Prostate gland (tissue), 2 donors: ENCODE results near the gene CLEC3B. TPM values are rescaled to one million over a fixed set of nuclear protein-coding genes. Genes with fewer than 3 reads are reported as not detected.
"Not testable (repeated sequence)": the region's sequence is repeated elsewhere in the genome, so short reads cannot be mapped to it uniquely, and the experiment has no call there.

Source experiments
- DNase-seq: peaks from one replicate; pipeline ENCODE4 v3.0.0-alpha.2; 2019; ENCODE audit warnings: low spot score
- H3K27ac ChIP-seq, 2 donors: fragments of 200-600 bp; sonication (generic); 2 replicates each; pipeline ENCODE4 v1.5.1; 2017 to 2019
- H3K27me3 ChIP-seq: fragments of 200-600 bp; sonication (generic); replicated peaks from 2 replicates; pipeline ENCODE4 v1.5.1; 2019; ENCODE audit not compliant: insufficient read depth
- H3K36me3 ChIP-seq, 2 donors: fragments of 200-600 bp; sonication (generic); 1 replicate in 1 of 2; 2 replicates in 1 of 2; pipeline versions ENCODE4 v1.5.1 to v1.8.1; 2017 to 2019
- H3K4me1 ChIP-seq: fragments of 200-600 bp; sonication (generic); replicated peaks from 2 replicates; pipeline ENCODE4 v1.5.1; 2019
- H3K4me3 ChIP-seq, 2 donors: fragments of 200-600 bp; sonication (generic); 2 replicates each; pipeline ENCODE4 v1.5.1; 2017 to 2019
- H3K9me3 ChIP-seq: fragments of 200-600 bp; sonication (generic); 2 replicates; pipeline ENCODE4 v1.5.1; 2017
- POLR2A ChIP-seq: fragments of 450-650 bp; IDR thresholded peaks from one replicate; pipeline ENCODE4 v1.6.1; 2016; ENCODE audit warnings: antibody characterized with exemption, mild to moderate bottlenecking
- POLR2AphosphoS5 ChIP-seq: sonication (generic); formaldehyde crosslinking; IDR thresholded peaks from one replicate; pipeline ENCODE4 v1.6.1; 2017; ENCODE audit warnings: antibody characterized with exemption
- WGBS: methylation state at CpG from one replicate; pipeline ENCODE4 v1.1.5; 2018; 5-methylcytosine and 5-hydroxymethylcytosine counted together
- intact Hi-C: fragments of 100-400 bp; cut with DNase I; formaldehyde crosslinking; loops from one replicate; pipeline ENCODE4 v1.14.2; 2022
- total RNA-seq, 2 donors: library from RNA; depleted of rRNA; stranded (reverse); fragments of >200 nt; gene quantifications; one replicate each; pipeline ENCODE4 v1.1.0, GENCODE V29; 2016
- TF ChIP-seq, protein P1 (sequence below), 4 experiments: fragments of 200-600 bp in 2 of 4; fragments of 450-650 bp in 2 of 4; sonication (generic) in 2 of 4; IDR thresholded peaks; 1 replicate in 3 of 4; 2 replicates in 1 of 4; pipeline ENCODE4 v1.5.1; 2016 to 2019; ENCODE audit warnings: antibody characterized with exemption in 4 of 4, mild to moderate bottlenecking in 2 of 4, moderate library complexity in 2 of 4

The CLEC3B gene
- total RNA-seq, 2 donors from 2014 or later, result 16.0 to 61.1 TPM

DNA sequence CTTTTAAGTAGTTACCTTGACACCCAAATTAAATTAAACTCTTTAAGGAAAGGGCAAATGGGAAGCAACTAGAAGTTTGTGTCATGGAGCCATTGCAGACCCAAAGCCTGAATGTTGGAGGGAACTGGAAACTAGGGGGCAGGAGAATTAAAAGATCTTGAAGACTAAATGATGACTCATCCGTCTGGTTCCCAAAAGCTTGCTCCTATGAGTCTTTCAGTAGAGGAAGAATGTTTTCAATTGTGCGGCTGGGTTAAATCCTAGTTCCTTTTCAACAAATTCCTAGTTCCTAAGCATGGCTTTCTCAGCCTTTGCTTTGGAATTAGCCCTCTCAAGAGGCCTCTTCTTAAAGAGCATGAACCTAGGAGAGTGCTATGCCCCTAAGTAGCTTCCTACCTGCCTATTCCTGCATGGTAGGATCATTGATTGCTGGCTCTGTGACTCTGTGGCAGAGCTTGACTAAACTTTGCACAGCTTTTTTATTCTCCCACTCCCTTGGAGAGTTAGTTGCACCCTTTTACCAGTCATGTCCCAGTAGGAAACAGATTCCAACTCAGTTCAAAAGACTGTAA is 17.7 kb downstream of the CLEC3B start:
- TF ChIP-seq POLR2AphosphoS5, result no peak
- TF ChIP-seq, protein P1, sequence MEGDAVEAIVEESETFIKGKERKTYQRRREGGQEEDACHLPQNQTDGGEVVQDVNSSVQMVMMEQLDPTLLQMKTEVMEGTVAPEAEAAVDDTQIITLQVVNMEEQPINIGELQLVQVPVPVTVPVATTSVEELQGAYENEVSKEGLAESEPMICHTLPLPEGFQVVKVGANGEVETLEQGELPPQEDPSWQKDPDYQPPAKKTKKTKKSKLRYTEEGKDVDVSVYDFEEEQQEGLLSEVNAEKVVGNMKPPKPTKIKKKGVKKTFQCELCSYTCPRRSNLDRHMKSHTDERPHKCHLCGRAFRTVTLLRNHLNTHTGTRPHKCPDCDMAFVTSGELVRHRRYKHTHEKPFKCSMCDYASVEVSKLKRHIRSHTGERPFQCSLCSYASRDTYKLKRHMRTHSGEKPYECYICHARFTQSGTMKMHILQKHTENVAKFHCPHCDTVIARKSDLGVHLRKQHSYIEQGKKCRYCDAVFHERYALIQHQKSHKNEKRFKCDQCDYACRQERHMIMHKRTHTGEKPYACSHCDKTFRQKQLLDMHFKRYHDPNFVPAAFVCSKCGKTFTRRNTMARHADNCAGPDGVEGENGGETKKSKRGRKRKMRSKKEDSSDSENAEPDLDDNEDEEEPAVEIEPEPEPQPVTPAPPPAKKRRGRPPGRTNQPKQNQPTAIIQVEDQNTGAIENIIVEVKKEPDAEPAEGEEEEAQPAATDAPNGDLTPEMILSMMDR (IDR thresholded peaks at IDR 0.05), result peak in 1 of 4 experiments; percentile 34
- Histone ChIP-seq H3K4me3 (no peak overlapping the region), H3K4me1 (no peaks in the 10 kb centered on the region), H3K27ac (no peak overlapping the region), H3K9me3 (no peaks in the 10 kb centered on the region), H3K27me3 (no peaks in the 10 kb centered on the region), H3K36me3 (no peaks in the 10 kb centered on the region)
- intact Hi-C loops, result loop anchor here (2.0 kb wide), 1 partner anchor 455 kb away; no protein-coding TSS in a partner anchor
- WGBS, result 68% methylated on average over 2 of the region's 2 CpGs
- no peak for DNase-seq

DNA sequence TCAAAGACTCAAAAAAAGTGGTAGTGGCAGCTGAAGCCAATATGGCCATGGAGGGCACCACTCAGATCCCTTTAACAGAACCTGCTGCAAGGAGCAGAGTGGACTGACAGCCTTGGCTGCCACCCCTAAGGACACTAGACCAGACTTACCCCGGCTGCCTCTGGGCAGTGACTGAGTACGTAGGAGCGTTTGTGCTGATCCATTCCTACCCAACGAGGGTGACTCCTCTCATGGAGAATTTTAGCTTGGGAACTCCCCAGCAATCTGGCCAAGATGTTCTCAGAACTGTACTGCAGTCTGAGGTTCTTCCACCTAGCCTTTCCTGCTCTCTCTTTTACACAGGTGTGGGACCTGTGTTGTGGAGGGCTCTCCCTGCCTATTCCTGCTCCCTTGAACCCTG is 22.1 kb downstream of the CLEC3B start:
- intact Hi-C loops, result no loop called here
- 55% methylated on average over 4 of the region's 4 CpGs for WGBS
- Histone ChIP-seq H3K27ac (no peak overlapping the region), H3K4me3 (no peak overlapping the region), H3K9me3 (no peaks in the 10 kb centered on the region), H3K27me3 (no peaks in the 10 kb centered on the region), H3K36me3 (no peaks in the 10 kb centered on the region), H3K4me1 (no peaks in the 10 kb centered on the region)
- TF ChIP-seq POLR2A (no peak), POLR2AphosphoS5 (no peak)
- TF ChIP-seq, protein P1 (IDR thresholded peaks at IDR 0.05), result no peak
- DNase-seq, result no peak

DNA sequence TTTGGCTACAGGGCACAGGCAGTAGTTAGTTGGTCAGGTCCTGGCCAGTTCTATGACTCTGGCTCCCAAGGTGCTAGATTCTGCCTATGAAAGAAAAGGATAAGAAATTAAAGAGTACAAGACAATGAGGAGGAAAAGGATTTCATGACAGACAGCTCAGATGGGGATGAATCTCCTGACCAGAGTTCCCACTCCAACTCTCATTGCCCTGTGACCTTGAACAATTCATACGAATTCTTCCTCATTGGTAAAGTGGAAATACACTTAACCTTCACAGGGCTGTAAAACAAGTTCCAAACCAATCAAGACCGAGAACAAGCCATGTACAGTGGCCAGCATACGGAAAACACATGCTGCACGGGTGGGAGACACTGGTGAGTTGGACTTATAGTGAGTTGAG is 23.7 kb downstream of the CLEC3B start:
- Histone ChIP-seq H3K36me3 (no peaks in the 10 kb centered on the region), H3K27ac (no peak overlapping the region), H3K4me1 (no peaks in the 10 kb centered on the region), H3K27me3 (no peaks in the 10 kb centered on the region), H3K4me3 (no peak overlapping the region), H3K9me3 (no peaks in the 10 kb centered on the region)
- no peak for DNase-seq
- intact Hi-C loops, result no loop called here
- WGBS, result 87% methylated on average over 4 of the region's 4 CpGs
- TF ChIP-seq, protein P1 (IDR thresholded peaks at IDR 0.05), result no peak
- no peak for TF ChIP-seq POLR2A
- TF ChIP-seq POLR2AphosphoS5, result no peak

DNA sequence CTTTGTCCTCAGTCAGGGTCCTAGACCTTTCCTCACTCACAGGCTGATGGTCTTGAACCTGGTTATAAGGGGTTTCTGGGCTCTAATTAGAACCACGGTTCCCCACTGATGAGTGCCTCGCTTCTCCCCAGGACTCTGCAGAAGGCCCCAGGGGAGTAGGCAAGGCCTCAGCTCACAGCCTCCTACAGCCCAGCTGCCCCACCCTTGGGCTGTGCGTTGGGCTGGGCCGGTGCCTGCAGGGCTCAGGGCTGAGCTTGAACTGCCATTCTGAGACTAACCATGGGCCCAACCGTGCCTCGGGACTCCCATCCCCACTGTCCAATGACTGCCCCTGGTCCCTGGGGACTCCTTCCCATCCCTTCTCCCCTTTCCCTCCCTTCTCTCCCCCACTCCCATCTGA is 25.6 kb downstream of the CLEC3B start:
- Histone ChIP-seq H3K4me1 (peaks cover 6% of the 10 kb centered on the region), H3K36me3 (no peaks in the 10 kb centered on the region), H3K9me3 (no peaks in the 10 kb centered on the region), H3K27ac (no peak overlapping the region), H3K4me3 (no peak overlapping the region), H3K27me3 (no peaks in the 10 kb centered on the region)
- TF ChIP-seq, protein P1 (IDR thresholded peaks at IDR 0.05), result no peak
- TF ChIP-seq POLR2A (no peak), POLR2AphosphoS5 (no peak)
- WGBS, result 97% methylated on average over 6 of the region's 6 CpGs
- DNase-seq, result no peak
- intact Hi-C loops, result no loop called here

DNA sequence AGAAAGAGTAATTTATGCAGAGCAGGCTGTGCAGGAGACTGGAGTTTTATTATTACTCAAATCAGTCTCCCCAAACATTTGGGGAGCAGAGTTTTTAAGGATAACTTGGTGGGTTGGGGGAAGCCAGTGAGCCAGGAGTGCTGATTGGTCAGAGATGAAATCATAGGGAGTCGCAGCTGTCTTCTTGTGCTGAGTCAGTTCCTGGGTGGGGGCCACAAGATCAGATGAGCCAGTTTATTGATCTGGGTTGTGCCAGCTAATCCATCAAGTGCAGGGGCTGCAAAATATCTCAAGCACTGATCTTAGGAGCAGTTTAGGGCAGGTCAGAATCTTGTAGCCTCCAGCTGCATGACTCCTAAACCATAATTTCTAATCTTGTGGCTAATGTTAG is 27.7 kb downstream of the CLEC3B start:
- H3K9me3 ChIP-seq, H3K4me3 ChIP-seq, H3K27ac ChIP-seq, H3K4me1 ChIP-seq, DNase-seq, H3K36me3 ChIP-seq, H3K27me3 ChIP-seq, intact Hi-C loops: not testable (repeated sequence)
- WGBS, result 27% methylated on average over 1 of the region's 1 CpG
